ENCODE data around the gene ZSWIM1. TPM values are rescaled to one million over a fixed set of nuclear protein-coding genes. Genes with fewer than 3 reads are reported as not detected.
A peak's percentile ranks its signal among the peaks of the same experiment; 100 is the strongest.

ZSWIM1 gene
- total and polyA plus RNA-seq, 2 of the 13 experiments (the other 11 are each of a cell fraction or from before 2014, with no cell fraction given), result 9.5 to 11.7 TPM

DNA sequence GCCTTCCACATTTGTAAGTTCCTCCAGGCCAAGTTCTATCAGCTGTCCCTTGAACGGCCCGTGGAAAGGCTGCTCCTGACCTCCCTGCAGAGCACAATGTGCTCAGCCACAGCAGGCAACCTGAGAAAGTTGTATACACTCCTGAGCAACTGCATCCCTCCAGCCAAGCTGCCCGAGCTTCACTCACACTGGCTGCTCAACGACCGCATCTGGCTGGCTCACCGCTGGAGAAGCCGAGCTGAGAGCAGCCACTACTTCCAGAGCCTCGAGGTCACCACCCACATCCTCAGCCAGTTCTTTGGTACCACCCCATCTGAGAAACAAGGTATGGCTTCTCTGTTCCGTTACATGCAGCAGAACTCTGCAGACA, 2.1 kb downstream of the ZSWIM1 start (continued):
- TF ChIP-seq, protein P1, sequence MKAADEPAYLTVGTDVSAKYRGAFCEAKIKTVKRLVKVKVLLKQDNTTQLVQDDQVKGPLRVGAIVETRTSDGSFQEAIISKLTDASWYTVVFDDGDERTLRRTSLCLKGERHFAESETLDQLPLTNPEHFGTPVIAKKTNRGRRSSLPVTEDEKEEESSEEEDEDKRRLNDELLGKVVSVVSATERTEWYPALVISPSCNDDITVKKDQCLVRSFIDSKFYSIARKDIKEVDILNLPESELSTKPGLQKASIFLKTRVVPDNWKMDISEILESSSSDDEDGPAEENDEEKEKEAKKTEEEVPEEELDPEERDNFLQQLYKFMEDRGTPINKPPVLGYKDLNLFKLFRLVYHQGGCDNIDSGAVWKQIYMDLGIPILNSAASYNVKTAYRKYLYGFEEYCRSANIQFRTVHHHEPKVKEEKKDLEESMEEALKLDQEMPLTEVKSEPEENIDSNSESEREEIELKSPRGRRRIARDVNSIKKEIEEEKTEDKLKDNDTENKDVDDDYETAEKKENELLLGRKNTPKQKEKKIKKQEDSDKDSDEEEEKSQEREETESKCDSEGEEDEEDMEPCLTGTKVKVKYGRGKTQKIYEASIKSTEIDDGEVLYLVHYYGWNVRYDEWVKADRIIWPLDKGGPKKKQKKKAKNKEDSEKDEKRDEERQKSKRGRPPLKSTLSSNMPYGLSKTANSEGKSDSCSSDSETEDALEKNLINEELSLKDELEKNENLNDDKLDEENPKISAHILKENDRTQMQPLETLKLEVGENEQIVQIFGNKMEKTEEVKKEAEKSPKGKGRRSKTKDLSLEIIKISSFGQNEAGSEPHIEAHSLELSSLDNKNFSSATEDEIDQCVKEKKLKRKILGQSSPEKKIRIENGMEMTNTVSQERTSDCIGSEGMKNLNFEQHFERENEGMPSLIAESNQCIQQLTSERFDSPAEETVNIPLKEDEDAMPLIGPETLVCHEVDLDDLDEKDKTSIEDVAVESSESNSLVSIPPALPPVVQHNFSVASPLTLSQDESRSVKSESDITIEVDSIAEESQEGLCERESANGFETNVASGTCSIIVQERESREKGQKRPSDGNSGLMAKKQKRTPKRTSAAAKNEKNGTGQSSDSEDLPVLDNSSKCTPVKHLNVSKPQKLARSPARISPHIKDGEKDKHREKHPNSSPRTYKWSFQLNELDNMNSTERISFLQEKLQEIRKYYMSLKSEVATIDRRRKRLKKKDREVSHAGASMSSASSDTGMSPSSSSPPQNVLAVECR (CRISPR knock-in tag; IDR thresholded peaks at IDR 0.05; ENCODE audit: borderline replicate concordance), result no peak
- TF ChIP-seq, protein P2, sequence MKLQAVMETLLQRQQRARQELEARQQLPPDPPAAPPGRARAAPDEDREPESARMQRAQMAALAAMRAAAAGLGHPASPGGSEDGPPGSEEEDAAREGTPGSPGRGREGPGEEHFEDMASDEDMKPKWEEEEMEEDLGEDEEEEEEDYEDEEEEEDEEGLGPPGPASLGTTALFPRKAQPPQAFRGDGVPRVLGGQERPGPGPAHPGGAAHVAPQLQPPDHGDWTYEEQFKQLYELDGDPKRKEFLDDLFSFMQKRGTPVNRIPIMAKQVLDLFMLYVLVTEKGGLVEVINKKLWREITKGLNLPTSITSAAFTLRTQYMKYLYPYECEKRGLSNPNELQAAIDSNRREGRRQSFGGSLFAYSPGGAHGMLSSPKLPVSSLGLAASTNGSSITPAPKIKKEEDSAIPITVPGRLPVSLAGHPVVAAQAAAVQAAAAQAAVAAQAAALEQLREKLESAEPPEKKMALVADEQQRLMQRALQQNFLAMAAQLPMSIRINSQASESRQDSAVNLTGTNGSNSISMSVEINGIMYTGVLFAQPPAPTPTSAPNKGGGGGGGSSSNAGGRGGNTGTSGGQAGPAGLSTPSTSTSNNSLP (IDR thresholded peaks at IDR 0.05; ENCODE audit: low read depth, low read length), result no peak
- TF ChIP-seq TARDBP (CRISPR knock-in tag; IDR thresholded peaks at IDR 0.05), result 0 out of 2 replicates have a peak, but pooled peaks have one; percentile 34
- 0 out of 2 replicates have a peak, but pooled peaks have one; percentile 15 for TF ChIP-seq BORCS8-MEF2B (CRISPR knock-in tag; IDR thresholded peaks at IDR 0.05)
- TF ChIP-seq ZNF264 (CRISPR knock-in tag; IDR thresholded peaks at IDR 0.05), result no peak
- 0 out of 2 replicates have a peak, but pooled peaks have one; percentile 46 for TF ChIP-seq GZF1 (CRISPR knock-in tag; IDR thresholded peaks at IDR 0.05)
- no peak for TF ChIP-seq RFXANK (CRISPR knock-in tag; IDR thresholded peaks at IDR 0.05)
- peak; percentile 74; the same call in 1 of the 2 replicates for TF ChIP-seq ZNF33B (CRISPR knock-in tag; IDR thresholded peaks at IDR 0.05)
- TF ChIP-seq HCFC1 (IDR thresholded peaks at IDR 0.05; ENCODE audit: low read depth, low read length), result no peak
- TF ChIP-seq FOXJ3 (CRISPR knock-in tag; IDR thresholded peaks at IDR 0.05; ENCODE audit: borderline replicate concordance), result no peak
- TF ChIP-seq SRSF4 (IDR thresholded peaks at IDR 0.05; ENCODE audit: low read depth, low read length, poor library complexity, severe bottlenecking), result no peak
- TF ChIP-seq, protein P3, sequence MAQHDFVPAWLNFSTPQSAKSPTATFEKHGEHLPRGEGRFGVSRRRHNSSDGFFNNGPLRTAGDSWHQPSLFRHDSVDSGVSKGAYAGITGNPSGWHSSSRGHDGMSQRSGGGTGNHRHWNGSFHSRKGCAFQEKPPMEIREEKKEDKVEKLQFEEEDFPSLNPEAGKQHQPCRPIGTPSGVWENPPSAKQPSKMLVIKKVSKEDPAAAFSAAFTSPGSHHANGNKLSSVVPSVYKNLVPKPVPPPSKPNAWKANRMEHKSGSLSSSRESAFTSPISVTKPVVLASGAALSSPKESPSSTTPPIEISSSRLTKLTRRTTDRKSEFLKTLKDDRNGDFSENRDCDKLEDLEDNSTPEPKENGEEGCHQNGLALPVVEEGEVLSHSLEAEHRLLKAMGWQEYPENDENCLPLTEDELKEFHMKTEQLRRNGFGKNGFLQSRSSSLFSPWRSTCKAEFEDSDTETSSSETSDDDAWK (CRISPR knock-in tag; IDR thresholded peaks at IDR 0.05), result no peak
